HG03521 (cell line): ENCODE data around the gene TPCN1.

Source experiments
- ATAC-seq: cut with Tn5 transposase; IDR thresholded peaks from one replicate; pipeline ENCODE4 v1.9.1; 2021; ENCODE audit warnings: mild to moderate bottlenecking, moderate library complexity; ENCODE audit not compliant: unreplicated experiment

The TPCN1 gene

DNA sequence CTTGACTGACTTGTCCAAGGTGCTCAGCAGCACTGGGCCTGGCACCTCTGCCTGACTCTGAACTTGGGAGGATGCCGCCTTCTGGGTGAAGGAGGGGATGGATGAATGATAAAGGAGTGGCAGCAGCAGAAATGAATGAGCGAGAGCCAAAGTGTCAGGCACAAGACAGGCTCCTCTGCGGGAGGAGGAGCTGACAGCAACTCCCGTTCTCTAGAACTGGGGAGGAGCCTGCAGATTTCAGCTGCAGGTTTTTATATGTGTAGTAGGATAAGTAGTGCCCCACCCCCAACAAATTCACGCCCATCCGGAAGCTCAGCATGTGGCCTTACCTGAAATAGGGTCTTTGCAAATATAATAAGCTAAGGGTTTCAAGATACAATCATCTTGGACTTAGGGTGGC lies 80.5 kb downstream of the TPCN1 start:
- no peak for ATAC-seq

DNA sequence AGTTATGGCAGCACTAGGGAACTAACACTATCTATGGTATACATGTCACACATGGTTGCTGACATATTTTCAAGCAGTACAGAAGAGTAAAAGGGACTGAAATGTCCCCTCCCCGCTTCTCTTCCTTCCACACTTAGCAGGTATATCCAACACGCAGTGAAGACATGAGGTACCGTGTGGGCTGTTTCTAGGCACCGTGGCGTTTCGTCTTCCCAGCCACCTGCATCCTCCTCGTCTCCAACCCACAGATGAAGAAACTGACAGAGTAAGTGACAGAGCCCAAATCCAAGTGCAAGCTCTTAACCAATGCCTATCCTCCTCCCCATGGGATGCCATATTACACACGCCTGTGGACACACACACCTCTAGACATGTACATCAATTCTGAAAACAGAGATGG lies 81.2 kb downstream of the TPCN1 start:
- ATAC-seq = no peak

DNA sequence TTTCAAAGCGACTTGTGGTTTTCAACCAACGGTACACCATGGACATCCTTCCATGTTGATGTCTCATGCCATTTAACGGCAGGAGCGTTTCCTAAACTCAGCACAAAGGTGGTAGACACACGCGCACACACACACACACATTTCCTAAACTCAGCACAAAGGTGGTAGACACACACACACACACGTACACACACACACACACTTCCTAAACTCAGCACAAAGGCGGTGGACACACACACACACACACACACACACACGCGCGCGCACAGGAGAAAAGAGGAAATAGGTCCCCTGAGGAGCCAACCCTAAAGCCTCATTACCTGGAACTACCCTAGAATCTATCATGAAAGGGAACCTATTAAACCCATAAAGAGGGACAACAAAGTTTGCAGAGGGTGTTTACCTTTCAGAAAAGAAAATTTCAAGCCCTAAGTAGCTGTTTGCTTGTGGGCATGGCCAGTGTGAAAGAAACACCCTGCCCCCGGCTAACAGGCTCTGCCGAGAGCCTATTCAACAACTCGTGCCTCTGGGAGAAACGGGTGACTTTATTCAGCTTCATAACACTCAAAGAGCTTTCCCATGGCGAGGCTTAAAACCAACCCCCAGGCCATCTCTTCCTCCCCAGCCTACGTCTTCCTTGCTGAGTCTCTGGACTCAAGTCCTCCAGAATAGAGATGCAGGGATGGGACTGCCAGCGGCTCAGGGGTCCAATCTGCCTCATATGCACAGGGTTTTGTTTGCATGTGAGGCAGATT lies 81.8 kb downstream of the TPCN1 start:
- ATAC-seq = no peak

DNA sequence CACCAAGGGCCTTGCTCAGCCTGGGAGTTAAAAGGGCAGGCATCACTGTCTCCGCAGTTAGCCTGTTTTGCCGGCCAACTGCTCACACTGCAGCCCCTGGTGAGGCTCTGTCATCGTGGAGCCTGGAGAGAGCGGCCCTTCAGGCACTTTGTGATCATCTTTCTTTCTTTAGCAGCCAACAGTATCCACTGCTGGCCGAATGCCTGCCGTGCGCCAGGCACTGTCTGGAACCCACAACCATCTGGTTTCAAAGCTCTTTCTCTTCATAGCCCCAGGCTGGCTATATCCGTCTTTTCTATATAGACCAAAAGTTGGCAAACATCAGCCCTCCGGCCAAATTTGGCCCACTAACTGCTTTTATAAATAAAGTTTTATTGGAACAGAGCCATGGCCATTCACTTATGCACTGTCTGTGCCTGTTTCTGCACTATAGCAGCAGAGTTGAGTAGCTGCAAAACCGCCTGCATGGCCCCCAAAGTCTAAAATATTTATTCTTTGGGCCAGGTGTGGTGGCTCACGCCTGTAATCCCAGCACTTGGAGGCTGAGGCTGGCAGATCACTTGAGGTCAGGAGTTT lies 84.1 kb downstream of the TPCN1 start:
- ATAC-seq = no peak

DNA sequence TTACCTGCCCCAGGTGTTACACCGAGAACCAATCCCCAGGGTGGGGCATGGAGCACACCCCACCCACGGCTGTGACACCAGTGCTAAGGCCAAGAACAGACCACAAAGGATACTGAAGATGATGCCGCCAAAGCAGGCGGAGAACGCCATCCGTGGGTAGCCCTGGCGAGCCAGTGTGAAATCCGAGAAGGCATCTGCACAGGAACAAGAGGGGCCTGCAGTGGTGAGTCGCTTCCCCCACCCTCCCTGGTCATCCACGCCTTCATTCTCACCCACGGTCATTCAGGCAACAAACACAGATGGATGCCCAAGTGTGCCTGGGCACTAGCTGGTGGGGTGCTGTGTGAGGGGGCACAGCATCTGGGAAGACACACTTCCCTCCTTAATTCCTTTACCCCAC lies 85.1 kb downstream of the TPCN1 start:
- ATAC-seq = no peak

DNA sequence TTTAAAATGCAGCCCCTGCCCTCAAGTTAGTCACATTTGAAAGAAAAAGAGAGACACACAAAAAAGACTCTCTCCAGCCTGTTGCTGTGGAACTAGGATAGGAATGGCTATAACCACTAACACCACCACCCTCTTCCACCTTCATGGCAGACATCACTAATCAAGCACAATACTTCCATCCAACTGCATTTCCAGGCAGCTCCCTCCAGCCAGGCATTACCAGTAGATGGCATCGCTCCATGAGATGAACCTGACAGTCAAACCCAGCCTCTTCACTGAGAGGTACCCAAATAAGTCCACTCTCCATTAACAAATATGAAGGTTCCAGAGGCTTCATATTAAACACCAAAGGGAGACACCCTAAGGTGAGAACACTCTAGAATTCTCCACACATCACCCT lies 89.2 kb downstream of the TPCN1 start:
- ATAC-seq = no peak

DNA sequence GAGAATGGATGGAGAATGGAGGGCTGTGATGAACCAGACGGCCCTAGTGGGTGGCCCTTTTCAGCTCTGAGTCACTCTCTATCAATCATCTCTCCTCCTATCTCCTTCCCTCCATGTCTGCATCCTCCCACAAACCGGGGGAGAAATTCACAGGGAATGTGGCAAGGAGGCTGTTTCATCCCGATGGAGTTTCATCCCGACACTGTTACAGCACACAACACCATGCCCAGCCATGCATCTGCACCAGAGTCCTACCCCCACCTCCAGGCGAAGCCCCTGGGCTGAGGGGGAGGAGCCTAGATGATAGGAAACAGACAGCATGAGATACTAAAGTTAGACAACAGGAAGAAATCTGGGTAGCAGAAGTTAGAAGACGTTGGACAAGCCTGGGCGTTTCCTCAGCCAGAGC lies 92.9 kb downstream of the TPCN1 start:
- no peak for ATAC-seq

DNA sequence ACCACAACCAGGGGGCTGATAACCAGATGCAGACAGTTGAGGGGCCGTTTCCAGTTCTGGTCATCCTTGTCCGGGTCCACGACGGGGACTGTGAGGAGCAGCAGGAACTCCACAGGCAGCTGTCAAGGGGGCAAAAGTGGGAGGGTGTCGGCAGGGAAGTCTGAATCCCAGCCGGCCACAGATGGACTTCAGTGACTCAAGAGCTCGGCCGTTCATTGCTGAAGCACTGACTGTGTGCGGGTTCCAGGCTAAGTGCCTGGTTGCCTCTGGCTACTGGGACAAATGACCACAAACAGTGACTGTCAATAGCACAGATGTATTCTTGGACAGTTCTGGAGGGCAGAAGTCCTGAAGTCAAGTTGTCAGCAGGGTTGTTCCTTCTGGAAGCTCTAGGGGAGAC lies 94.1 kb downstream of the TPCN1 start:
- ATAC-seq = no peak

DNA sequence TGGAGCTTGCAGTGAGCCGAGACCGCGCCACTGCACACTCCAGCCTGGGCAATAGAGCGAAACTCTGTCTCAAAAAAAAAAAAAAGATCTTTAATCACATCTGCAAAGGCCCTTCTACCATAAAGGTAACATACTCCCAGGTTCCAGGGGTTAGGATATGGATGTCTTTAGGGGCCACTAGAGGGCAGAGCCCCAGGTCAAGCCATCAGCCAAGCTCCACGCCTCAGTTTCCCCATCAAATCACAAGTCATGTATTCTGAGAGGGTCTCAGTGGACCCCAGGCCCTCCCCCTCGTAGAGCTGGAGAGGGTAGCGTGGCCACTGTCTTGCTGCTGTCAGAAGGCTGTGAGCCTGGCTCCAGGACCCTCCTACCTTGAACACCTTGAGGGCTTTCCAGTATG lies 94.9 kb downstream of the TPCN1 start:
- no peak for ATAC-seq

DNA sequence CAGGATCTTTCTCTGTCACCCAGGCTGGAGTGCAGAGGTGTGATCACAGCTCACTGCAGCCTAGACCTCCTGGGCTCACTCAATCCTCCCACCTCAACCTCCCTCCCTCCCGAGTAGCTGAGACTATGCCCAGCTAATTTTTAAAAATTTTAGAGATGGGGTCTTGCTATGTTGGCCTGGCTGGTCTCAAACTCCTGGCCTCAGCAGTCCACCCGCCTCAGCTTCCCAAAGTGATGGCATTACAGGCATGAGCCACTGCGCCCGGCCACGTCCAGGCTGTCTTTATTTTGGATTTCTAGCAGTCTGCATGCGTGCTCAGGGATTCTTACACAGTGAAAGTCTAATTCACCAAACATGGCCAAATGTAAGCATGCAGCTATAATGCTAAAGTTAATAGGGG lies 95.9 kb downstream of the TPCN1 start:
- ATAC-seq = no peak

DNA sequence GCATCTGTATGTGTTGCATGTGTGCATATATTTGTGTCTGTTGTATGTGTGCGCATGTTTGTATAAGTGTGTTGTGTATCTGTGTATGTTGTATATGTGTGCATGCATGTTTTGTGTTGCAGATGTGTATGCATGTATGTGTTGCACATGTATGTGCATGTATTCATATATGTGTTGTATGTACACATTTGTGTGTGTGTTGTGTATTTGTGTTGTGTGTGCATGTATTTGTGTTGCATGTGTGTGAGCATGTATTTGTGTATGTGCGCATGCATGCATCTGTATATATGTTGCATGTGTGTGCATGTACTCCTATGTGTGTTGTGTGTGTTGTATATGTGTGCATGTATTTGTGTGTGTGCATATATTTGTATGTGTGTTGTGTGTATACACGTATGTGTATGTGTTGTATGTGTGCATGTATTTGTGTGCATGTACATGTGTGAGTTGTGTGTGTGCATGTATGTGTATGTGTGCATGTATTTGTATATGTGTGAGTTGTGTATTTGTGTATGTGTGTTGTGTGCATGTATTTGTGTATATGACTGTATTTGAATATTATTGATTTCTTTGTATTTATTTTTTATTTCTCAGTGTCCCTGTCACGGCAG lies 96.9 kb downstream of the TPCN1 start:
- ATAC-seq = no peak

DNA sequence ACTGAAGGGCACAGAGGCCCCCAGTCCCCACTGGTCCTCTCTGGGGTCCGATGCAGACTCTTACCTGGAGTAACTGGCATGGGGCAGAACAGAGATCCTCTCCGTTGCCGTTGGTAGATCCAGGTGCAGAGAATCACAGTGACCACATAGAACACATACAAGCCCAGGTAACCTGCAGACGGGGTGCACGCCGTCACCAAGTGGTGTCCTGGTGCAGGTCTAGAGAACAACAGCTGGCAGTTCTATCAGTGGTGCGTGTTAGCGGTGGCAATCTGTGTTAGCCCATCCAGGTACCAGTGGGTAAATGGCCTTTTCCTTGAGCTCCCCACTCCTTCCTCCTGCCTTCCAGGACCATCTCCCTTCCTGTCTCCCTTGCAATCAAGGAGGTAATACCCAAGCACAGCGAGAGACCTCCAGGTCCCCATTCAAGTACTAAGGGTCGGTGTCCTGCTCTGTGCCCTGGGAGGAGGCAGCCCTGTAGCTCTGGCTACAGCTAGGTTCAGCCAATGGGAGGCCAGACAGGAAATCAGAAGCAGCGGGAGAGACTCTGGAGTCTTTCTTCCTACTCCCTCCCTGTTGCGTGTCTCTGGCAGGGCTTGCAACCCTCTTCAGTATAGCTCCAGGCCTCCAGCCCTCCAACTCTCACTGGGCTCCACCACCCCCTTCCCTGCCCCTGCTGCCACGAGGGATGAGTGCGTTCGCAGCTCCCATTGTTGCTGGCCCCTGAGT lies 97.8 kb downstream of the TPCN1 start:
- ATAC-seq = no peak

DNA sequence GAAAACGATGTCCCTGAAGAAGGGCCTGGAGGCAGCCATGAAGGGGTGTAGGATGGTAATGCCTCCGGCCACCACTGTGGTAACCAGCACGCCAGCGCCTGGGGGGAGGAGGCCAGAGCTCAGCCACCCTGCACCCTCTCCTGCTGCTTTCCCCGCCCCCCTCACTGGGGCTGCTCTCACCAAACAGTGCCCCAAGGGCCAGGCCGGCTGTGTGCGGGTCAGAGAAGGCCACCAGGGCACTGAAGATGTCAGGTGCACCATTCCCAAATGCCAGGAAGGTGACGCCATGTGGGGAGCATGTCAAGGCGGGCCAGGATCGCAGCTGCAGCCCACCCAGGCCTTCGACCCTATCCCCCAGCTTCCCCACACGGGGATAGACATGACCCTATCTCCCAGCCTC lies 99.1 kb downstream of the TPCN1 start:
- ATAC-seq = no peak

DNA sequence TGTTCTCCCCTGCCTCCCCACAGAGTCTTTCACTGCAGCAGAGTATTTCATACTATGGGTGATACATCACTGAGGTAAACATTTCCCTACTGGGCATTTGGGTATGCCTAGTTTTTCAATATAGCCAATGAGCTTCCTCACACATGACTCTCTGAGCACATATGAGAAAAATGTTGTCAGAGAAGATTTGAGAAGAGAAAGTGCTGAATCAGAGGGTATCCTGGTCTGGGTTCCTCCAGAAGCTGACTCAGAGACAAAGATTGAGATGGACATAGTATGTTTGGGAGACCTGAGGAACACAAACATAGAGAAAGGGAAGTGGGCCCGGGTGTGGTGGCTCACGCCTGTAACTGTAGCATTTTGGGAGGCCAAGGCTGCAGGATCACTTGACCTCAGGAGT lies 101.1 kb downstream of the TPCN1 start:
- no peak for ATAC-seq

DNA sequence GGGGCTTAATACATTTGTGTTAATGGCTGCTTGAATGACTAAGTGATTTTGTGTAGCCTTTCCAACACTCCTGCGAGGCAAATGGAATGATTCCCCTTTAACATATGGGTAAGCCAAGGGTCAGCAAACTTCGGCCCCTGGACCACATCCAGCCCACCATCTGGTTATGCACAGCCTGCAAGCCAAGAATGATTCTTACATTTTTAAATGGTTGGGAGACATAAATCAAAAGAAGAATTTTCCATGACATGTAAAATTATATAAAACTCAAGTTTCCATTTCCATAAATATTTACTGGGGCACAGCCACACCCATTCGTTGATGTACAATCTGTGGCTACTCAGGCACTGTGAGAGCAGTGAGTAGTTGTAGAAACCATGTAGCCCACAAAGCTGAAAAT lies 104.7 kb downstream of the TPCN1 start:
- ATAC-seq = no peak

DNA sequence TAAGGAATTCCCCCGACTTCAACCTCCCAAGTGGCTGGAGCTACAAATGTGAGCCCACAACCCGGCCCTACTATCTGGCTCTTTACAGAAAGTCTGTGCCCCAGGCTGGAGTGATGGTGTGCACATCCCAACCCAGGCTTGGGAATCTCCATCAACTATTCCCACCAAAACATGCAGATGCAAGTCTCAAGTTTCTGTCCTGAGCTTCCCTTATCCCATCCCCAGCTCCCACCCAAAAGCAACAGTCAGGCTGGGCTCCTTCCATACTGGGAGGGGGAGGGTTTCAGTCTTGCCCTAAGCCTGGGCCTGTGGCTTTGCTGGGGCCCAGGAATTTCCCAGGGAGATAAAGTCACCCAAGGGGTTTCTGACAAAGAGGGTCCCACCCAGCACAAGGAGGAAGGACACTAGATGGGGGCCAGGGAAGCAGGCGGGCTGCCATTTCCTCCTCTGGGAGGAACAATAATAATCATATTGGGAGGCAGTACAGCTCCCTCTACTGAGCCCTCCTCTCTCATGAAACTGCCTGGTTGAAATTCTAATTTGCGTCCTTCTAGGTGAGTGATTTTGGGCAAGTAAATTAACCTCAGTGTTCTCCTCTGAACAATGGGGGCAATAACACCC lies 105.6 kb downstream of the TPCN1 start:
- no peak for ATAC-seq

DNA sequence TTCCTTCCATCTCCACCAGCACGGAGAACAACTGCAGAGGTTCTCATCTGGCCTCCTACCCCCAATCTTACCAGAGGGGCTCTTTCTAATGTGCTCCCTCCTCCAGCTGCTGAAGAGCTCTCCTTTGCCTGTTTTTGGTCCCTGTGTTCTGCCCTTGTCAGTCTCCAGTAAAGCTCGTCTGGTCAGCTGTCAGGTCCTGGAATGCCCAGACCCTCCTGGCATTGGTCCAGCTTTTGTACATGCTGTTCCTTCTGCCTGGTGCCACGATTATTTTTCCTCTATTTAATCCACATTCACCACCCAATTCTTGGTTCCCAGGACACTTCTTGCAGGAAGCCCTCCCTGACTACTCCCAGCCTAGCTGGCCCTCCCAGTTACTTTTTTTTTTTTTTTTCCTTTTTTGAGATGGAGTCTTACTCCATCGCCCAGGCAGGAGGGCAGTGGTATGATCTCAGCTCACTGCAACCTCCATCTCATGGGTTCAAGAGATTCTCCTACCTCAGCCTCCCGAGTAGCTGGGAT lies 107.2 kb downstream of the TPCN1 start:
- no peak for ATAC-seq

DNA sequence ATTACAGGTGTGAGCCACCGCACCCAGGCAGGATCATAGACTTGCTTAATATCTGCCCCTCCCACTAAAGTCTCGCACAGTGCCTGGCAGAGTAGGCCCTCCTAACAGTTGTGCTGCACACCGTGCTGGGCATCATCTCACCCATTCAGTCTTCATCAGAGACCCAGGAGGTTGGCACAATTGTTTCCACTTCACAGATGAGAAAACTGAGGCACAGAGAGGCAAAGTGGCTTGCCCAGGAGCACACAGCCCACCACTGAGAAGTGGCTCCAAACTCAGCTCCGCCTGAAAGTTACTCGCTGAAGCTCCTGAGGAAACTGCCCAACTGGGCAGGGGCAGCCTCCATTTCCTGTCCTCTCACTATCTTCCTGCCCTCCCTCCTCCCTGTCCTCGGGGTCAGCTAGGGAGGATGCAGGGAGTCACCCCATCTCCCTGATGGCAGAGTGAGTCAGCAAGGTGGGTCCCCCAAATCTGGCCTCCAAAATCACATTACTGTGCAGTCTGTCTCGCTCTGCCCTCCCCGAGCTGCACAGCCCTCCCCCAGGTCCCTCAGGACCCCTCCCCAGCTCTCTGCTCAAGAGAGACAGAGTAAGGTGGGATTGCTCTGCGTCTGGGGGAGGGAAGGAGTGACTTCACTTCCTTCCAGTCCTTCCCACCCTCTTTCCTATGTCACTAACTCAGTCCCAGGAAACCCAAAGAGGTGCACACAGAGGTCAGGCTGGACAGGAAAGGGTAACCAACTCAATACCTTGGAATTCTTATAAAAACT lies 107.9 kb downstream of the TPCN1 start:
- no peak for ATAC-seq

DNA sequence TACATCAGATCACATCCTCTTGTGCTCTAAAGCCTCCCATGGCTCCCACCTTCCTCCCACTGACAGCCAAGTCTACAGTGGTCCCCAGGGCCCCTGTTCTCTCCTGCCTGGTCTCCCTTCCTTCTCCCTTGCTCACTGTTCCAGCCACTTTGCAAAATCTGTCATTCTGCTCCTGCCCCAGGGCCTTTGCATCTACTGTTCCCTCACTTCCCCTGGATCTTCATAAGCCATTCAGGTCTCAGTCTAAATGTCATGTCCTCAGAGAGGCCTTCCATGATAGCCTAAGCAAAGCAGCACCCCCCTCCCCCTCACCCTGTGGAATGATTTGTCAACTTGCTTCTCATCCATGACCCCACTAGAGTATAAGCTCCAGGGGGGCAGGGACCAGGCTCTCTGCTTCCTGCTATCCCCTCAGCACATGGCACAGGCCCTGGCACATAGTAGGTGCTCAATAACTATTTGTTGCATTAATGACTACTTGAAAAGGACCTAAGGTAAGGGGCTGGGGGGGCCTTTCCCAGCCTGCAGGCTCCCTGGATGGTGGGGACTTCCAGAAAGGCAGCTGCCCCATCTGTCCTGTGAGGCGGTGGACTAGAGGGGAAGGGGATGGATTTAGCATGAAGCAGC lies 108.6 kb downstream of the TPCN1 start:
- no peak for ATAC-seq

DNA sequence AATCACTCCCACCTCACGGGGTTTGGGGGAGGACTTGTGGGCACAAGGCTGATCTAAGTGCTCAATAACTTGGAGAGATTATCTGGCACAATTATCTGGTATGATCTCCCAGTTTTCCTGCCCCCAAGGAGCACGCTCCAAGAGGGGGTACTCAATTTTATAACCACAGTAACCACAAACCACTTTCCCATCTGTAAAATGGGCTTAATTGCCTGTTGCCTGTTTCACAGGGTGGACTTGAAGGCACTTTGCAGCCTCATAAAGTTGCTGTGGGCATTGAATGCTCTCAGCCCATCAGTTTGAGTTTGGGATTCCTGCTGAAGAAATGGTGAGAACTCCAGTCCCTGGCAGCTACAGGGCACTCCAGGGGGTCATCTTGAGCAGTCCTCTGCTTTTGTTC lies 109.2 kb downstream of the TPCN1 start:
- ATAC-seq = no peak
